Measurements from ENCODE around the gene TTYH3. TPM values are rescaled to one million over a fixed set of nuclear protein-coding genes. Genes with fewer than 3 reads are reported as not detected.

Gene TTYH3
- polyA plus RNA-seq, 5 donors, result 76.5 to 169 (median 109) TPM

DNA sequence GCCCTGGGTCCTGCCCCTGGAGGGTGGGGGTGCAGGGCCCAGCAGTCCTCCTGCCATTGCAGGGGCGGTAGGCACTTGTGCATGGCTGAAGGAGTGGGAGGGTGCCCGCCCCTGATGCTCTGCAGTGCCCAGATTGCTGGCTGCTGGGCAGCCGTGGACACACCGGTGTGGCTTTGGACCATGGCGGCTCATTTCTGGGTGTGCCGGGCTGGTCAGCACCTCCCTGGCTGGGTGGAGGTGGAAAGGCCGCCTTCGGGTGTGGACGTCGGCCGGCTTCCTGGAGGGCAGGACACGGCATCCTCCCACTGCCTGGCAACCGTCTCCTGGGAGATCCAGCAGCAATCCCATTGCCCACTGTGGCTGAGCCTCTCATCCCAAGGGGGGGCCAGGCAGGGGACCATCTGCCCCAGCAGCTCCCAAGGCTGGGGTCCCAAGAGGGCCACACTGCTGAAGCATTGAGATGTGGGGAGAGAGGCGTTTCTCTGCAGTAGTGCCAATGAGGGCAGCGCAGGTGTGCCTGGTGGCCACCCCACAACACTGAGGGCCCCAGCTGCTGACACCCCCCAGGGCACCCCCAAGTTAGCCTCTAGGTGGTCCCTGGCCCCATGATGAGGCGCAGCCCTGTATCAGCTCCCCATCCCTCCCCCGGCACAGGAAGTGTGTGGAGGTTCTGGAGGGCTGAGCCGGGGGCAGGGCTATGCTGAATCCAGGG lies 12.9 kb downstream of the TTYH3 start:
- no peak for DNase-seq

GRCh38 chr7:2645274-2645868 lies 13.6 kb downstream of the TTYH3 start:
- DNase-seq, result no peak

GRCh38 chr7:2646336-2646679 lies 14.5 kb downstream of the TTYH3 start:
- DNase-seq, result no peak

DNA sequence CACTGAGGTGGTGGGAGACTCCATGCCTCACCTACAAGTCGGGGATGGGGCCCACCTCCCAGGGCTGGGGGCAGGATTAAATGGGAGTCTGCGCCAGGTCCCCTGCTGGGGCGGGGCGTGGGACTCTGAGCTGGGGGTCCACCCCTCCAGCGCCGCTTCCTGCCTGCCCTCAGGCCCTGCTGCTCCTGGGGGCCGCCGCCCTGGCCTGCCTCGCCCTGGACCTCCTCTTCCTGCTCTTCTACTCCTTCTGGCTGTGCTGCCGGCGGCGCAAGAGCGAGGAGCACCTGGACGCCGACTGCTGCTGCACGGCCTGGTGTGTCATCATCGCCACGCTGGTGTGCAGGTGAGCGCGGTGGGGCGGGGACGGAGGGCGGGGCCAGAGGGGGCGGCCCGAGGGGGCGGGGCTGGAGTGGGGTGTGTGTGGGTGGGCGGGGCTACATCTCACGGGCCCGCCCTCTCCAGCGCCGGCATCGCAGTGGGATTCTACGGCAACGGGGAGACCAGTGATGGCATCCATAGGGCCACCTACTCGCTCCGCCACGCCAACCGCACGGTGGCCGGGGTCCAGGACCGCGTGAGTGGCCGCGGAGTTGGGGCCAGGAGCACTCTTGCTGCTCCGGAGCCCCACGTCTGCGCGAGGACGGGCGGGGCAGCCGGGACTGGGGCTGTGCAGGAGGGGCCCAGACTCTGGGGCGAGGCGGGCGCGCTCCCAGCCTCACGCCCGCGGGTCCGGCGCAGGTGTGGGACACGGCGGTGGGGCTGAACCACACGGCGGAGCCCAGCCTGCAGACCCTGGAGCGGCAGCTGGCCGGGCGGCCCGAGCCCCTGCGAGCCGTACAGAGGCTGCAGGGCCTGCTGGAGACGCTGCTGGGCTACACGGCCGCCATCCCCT lies 15.1 kb downstream of the TTYH3 start:
- no peak for DNase-seq

DNA sequence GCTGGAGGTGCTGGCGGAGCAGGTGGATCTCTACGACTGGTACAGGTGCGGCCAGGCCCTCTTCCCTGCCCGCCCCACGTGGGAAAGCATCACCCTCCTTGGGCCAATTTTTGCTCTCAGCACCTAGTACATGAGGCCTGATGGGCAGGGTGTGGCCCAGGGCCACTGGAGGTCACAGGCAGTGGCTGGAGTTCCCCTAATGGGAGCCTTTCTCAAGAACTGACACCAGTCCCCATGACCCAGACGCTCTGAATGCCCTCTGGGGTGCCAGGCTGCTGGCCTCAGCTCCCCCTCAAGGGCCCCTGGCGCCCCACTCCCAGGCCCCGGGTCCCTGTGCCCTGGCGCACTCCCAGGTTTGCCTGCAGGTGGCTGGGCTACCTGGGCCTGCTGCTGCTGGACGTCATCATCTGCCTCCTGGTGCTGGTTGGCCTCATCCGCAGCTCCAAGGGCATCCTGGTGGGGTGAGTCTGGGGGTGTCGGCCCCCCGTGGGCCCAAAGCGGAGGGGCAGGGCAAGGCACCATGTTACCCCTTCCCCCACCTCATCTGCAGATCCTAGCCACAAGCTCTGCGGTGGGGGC lies 15.9 kb downstream of the TTYH3 start:
- DNase-seq, result no peak

- no peak for DNase-seq
These were observed 17.5 kb downstream of the TTYH3 start for GRCh38 chr7:2649139-2649838.

GRCh38 chr7:2649991-2650390 lies 18.2 kb downstream of the TTYH3 start:
- DNase-seq, result no peak

GRCh38 chr7:2650451-2650850 lies 18.7 kb downstream of the TTYH3 start:
- no peak for DNase-seq

DNA sequence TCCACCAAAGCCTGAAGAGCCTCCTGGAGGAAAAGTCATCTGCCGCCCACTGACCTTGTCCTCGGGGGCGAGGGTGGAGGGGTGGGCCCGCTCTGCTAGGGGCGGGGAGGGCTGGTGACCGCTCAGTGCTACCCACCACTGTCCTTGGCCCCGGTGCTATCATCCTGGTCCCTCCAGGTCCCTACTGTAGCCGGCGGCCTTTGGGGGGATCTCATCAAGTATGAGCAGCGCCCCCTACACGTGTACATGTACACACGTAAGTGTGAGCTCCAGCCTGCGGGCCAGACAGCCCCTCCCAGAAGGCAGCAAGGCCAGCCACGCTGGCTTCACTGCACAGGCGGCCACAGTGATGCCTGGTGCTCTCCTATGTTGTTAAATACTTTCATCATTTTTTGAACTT lies 19.6 kb downstream of the TTYH3 start:
- DNase-seq, result no peak

- no peak for DNase-seq
These were observed 20.3 kb downstream of the TTYH3 start for GRCh38 chr7:2651847-2652735.

DNA sequence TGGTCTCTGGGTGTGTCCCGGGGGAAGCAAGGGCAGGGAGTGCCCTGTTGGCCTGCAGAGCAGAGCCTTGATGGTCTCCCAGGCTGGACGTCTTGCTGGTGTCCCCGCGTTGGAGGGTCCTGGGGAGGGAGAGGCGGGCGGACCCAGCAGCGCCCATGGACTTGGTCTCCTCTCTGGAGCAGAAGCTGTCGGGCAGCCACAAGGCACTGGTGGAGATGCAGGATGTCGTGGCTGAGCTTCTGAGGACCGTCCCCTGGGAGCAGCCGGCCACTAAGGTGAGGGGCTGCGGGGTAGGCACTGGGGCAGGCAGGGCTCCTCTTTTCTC lies 20.9 kb downstream of the TTYH3 start:
- no peak for DNase-seq

DNA sequence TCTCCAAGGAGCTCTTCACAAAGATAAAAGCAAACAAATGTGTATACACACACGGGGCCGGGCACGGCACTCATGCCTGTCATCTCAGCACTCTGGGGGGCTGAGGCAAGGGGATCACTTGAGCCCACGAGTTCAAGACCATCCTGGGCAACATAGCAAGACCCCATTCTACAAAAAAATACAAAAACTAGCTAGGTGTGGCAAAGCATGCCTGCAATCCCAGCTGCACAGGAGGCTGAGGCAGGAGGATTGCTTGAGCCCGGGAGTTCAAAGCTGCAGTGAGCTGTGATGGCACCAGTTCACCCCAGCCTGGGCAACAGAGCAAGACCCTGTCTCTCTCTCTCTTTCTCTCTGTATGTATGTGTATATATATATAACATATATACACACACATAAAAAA lies 22.3 kb downstream of the TTYH3 start:
- no peak for DNase-seq

- DNase-seq, result no peak
These were observed 24.3 kb downstream of the TTYH3 start for GRCh38 chr7:2655870-2656614.

- DNase-seq, result no peak
These were observed 25.4 kb downstream of the TTYH3 start for GRCh38 chr7:2657208-2657607.

- no peak for DNase-seq
These were observed 26.3 kb downstream of the TTYH3 start for GRCh38 chr7:2657920-2658671.

GRCh38 chr7:2658941-2659340 lies 27.2 kb downstream of the TTYH3 start:
- DNase-seq, result no peak

GRCh38 chr7:2659556-2660358 lies 28.0 kb downstream of the TTYH3 start:
- DNase-seq, result no peak

DNA sequence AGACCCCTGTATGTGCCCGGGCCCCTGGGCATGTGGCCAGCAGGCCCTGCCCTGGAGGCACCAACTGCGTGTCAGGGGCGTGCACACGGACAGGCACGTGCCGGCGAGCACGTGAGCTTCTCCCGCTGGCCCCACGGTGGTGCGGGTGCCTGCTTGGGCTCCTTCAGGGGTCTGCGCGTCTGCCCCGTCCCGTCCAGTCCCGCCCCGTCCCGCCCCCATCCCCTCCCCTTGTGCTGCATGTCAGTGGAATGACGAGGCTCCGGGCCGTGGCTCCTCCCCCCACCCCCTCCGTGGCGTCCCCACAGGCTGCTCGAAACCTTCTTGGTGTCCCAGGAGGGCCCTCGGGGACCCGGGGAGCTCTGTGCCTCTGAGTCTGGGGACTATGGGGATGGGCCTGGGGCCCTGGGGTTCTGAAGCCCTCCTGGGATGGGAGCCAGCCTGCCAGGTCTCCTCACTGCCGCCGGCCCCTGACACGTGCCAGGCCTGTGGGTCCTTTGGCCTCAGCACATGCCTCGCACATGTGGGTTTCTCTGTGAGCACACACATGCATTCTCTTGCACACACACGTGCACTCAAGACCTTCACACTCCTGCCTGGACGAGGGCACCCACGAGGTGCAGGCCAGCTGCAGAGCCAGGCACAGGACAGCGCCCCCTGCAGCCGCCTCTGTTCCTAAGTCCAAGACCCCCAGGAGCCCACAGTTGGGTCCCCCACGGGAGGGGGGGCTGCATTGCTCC lies 28.7 kb downstream of the TTYH3 start:
- DNase-seq, result no peak
